IPS DF 4.7 (cell line): Measurements from ENCODE around the gene TLR9.
"Not testable (repeated sequence)": the region's sequence is repeated elsewhere in the genome, so short reads cannot be mapped to it uniquely, and the experiment has no call there.

Experiments used
- DNase-seq: peaks from one replicate; pipeline ENCODE4 v3.0.0-alpha.2; 2013; ENCODE audit warnings: low spot score; ENCODE audit errors: extremely low read depth

The TLR9 gene

GRCh38 chr3:52225452-52226228 is at the start of gene TLR9:
Gene TLR9 (minus strand): TSS chr3:52225645. CDS start chr3:52225529, 116 bp downstream.
- DNase-seq: no peak

GRCh38 chr3:52274781-52275180 is 49.3 kb upstream of the TLR9 start:
- DNase-seq: not testable (repeated sequence)

GRCh38 chr3:52272831-52273230 is 47.4 kb upstream of the TLR9 start:
- DNase-seq: no peak

- not testable (repeated sequence) for DNase-seq
Measured at GRCh38 chr3:52272172-52272571, 46.7 kb upstream of the TLR9 start.

GRCh38 chr3:52270252-52270754 is 44.9 kb upstream of the TLR9 start:
- no peak for DNase-seq

- no peak for DNase-seq
Measured at GRCh38 chr3:52269776-52270175, 44.3 kb upstream of the TLR9 start.

GRCh38 chr3:52268036-52268435 is 42.6 kb upstream of the TLR9 start:
- DNase-seq: no peak

- no peak for DNase-seq
Measured at GRCh38 chr3:52265387-52265786, 39.9 kb upstream of the TLR9 start.

GRCh38 chr3:52262447-52262846 is 37.0 kb upstream of the TLR9 start:
- DNase-seq: no peak

- no peak for DNase-seq
Measured at GRCh38 chr3:52259448-52259847, 34.0 kb upstream of the TLR9 start.

GRCh38 chr3:52259035-52259434 is 33.6 kb upstream of the TLR9 start:
- DNase-seq: no peak

- DNase-seq: no peak
Measured at GRCh38 chr3:52257911-52258310, 32.5 kb upstream of the TLR9 start.

- no peak for DNase-seq
Measured at GRCh38 chr3:52256622-52257021, 31.2 kb upstream of the TLR9 start.

GRCh38 chr3:52256159-52256558 is 30.7 kb upstream of the TLR9 start:
- no peak for DNase-seq

- no peak for DNase-seq
Measured at GRCh38 chr3:52254608-52255007, 29.2 kb upstream of the TLR9 start.

GRCh38 chr3:52253314-52254304 is 28.2 kb upstream of the TLR9 start:
- DNase-seq: no peak

- DNase-seq: no peak
Measured at GRCh38 chr3:52250122-52250521, 24.7 kb upstream of the TLR9 start.

- no peak for DNase-seq
Measured at GRCh38 chr3:52249683-52250082, 24.2 kb upstream of the TLR9 start.

- DNase-seq: no peak
Measured at GRCh38 chr3:52248816-52249547, 23.5 kb upstream of the TLR9 start.

GRCh38 chr3:52248165-52248541 is 22.7 kb upstream of the TLR9 start:
- no peak for DNase-seq

- DNase-seq: no peak
Measured at GRCh38 chr3:52247409-52248164, 22.1 kb upstream of the TLR9 start.
